GM18907 (cell line): ENCODE data around the gene MED26.
"Not testable (repeated sequence)": the region's sequence is repeated elsewhere in the genome, so short reads cannot be mapped to it uniquely, and the experiment has no call there.

Experiments used
- ATAC-seq: cut with Tn5 transposase; IDR thresholded peaks from one replicate; pipeline ENCODE4 v1.9.1; 2021; ENCODE audit warnings: mild to moderate bottlenecking, moderate library complexity; ENCODE audit not compliant: unreplicated experiment

Gene MED26

DNA sequence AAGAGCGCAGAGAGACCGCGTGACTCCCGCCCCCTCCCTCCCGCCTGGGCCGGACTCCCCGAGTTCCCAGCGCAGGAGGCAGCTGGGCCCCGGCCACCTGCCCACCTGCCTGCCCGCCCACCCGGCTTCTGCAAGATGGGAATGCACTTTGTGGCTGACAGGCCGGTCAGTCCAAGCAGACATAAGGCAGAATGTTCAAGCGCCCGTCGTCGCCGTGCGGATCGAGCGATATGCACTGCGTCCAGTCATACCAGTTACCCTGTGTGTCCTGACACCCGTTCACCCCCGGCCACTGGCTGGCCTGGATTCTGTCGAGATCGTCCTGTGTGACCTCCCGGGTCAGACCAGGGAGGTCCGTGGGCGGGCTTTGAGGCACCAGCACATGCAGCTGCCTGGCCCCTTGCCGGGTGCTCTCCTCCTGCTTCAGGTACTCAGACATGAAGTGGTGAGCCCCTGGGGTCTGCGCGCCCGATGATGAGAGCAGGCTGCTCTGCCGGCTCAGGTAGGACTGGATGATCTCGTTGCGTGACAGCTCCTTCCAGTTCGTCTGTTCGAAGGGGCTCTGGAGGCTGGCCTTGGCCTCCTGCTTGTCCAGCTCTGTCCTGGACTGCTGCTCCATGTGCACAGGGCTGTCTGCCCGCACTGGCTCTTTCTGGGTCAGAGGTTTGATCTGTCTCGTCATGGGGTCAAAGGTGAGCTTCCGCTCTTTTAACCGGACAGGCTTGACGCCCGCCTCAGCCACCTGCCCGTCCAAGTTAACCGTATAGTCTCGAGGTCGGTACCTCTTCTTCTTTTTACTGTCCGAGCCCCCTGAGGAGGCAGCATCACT lies 51.9 kb downstream of the MED26 start:
- no peak for ATAC-seq

DNA sequence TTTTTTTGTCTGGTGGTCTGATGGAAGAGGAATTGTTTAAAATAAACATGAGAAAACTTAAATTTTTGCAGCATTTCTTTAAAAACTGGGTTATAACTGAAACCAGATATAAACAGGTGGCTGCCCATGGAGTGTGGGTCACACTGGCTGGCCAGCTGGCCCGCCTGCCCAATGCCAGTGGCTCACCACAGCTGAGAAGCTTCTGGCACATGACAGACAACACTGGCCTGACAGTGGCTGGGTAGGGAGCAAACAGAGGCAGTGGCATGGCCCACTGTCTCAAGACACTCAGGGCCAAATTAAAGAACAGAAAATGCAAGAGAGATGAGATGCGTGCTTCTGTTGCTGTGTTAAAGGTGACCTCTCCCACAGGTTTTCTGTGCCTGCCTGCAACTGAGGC lies 52.7 kb downstream of the MED26 start:
- no peak for ATAC-seq

DNA sequence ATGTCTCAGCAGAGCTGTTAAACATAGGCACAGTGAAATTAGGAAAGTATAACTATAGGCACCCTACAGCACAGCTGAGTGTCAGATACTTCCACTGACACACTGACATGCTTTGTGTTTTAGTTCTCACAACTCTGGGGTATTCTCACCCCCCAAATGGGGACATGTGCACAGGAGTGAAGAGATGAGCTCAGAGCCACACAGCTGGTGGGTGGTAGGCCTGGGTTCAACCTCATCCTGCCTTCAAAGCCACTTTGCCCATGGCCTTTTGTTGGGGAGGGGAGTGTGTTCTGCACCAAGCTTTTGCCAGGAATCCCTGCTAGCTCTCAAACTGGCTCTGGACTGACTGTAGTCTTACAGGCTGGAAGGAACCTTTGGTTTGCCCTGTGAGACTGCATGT lies 54.1 kb downstream of the MED26 start:
- ATAC-seq, result no peak

DNA sequence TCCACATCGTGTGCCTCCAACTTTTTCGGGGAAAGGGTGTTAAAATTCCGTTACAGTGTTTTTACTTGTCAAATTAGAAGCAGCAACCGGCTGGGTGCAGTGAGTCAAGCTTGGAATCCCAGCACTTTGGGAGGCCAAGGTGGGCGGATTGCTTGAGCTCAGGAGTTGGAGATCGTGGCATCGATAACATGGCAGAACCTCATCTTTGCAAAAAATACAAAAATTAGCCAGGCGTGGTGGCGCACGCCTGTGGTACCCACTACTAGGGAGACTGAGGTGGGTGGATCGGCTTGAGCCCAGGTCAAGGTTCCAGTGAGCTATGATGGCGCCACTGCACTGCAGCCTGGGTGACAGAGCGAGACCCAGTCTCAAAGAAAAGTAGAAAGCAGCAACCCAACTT lies 54.7 kb downstream of the MED26 start:
- ATAC-seq, result no peak

DNA sequence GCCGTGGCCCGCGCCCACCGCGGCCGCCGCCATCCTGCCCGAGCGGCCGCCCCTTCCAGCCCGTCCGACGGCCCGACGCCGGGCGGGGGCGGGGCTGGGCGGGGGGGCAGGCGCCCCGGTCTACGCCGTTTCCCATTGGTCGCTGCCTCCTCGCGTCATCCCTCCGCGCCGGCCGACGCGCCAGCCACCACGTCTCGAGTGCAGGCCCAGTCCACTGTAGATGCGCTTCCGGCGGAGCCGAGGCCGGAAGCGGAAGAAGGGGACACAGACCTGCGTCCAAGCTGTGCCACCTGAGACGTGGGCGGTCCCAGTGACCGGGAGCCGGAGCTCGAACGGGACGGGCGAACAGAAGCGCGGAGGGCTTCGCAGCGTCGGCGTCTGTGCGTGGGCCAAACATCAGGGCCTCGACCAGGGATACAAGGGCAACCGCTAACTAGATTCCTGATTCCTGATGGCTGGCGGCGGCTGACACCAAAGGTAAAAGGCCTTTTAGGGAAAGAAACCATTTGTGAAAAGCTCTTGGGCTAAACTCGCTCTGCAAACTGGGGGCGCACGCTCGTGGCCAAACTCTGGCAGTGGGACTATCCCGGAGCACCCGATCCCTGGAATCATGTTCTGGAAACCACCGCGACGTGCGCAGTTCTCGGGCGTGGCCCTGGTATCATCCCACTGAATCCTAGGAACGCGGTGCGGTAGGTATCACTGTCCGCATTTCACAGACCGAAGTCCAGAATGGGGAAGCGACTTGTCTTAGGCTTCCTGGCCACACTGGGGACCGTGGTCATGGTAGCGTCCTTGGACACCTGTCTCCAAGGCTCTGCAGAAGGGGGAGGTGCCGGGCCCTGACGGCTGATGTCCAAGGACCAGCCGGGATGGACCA lies 55.4 kb downstream of the MED26 start, which contains the start of gene SLC35E1:
SLC35E1 (minus strand) TSS at position 84 of the 880 bp plus-strand sequence; CDS start at position 33, 51 bp downstream.
- ATAC-seq, result peak; percentile 78

DNA sequence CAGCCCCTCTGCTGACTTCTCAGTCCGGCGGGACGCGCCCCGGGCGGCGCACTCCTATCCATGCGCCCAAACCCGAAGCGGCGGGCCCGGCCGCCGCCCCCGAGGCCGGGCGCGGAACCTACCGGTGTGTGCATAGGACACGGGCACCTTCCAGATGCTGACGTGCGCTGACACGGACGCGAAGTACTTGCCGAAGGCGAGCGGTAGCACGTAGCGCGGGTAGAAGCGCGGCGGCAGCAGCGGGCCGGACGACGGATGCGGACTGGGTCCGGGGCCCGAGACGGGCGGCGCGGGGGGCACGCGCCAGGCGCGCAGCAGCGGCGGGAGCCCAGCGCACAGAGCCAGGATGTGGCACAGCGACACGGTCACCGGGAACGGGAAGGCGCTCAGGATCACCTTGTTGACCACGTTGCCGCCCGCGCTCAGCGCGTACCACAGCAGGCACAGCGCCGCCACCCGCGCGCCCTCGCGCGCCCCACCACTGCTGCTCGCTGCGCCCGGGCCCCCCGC lies 56.1 kb downstream of the MED26 start:
- no peak for ATAC-seq

DNA sequence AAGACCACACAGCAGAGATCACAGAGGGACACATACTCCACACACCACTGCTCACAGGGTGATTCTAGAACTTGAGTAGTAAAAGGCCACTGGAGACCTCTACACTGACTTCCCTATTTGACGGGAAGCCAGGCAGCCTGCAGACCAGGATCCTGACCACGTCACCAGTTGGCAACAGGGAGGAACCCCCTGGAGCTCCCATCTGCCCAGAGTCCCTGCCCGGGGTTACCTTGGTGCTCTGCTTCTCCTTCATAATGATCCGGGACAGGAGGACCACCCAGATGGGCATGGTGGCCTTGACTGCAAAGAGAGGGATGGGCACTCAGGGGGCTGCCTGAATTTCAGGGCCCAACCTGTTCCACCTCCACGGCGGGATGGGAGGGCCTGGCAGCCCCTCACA lies 56.7 kb downstream of the MED26 start:
- no peak for ATAC-seq

DNA sequence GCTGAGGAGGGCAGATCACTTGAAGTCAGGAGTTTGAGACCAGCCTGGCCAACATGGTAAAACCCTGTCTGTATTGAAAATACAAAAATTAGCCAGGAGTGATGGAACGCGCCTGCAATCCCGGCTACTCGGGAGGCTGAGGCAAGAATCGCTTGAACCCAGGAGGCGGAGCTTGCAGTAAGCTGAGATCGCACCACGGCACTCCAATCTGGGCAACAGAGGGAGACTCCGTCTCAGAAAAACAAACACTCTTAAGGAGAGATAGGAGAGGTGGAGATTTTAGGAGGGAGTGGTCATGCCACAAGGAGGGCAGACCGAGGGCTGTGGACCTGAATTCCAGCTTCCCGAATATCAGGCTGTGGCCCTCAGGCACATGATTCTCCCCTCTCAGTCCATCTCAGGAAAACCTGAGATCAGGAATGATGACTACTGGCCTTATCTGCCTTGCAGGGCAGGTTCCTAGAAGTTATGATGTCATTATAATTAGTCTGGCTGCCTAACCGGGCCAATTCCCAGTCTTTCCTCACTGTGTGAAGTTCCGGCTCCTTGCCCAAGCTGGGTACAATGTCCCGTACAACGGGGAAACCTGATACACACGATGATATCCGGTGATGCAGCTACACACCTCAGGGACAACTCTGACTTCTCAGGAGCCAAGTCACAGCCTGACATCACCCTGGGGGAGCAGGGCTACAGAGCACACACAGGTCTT lies 58.2 kb downstream of the MED26 start:
- ATAC-seq, result no peak

DNA sequence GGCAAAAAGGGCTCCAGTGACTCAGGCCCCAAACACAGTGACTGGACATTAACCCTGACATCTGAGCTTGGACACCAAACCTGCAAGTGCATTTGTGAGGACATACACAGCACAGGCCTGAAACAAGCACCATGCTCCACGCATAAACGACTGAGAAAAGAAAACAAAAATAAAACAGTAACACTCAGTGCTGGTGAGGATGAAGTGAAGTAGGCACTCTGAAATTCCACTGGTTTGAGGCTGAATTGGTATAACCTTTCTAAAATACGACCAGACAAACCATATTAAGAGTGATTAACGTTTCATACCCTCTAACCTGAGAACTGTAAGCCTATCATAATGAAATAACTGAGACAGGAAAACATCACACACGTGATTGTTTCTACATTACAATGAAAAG lies 61.3 kb downstream of the MED26 start:
- no peak for ATAC-seq

DNA sequence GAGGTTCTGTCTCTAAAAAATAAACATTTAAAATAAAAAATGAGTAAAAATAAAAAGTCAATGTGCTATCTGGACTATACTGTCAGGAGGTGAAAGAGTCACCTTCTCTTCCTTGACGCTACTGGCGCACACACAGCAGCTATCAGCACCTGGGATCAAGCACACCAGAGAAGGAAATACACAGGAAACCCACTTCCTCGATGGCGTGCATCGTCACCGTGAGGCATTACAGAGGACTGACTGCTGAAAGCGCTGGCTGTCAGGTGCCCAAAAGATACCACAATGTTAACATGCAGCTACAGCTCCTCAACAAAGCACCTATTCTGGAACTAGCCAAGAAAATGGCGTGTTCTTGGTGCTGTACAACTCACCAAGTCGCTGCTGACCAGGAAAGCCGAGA lies 61.8 kb downstream of the MED26 start:
- ATAC-seq, result no peak

DNA sequence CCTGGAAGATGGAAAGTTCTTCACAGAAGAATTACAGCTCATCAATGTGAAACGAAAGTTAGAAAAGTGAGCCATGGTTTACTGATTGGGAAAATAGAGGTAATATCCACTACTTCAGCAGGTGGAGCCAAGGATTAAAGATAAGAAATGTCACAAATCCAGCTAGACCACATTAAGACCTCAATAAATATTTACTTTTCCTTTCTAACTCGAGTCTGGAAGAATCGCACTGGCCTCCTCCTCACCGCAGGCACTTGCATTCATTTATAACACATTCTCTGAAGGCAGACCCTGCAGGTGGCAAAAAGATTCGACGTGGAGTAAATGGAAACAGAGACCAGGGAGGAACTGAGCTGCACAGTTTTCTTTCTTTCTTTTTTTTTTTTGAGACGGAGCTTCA lies 63.2 kb downstream of the MED26 start:
- no peak for ATAC-seq

DNA sequence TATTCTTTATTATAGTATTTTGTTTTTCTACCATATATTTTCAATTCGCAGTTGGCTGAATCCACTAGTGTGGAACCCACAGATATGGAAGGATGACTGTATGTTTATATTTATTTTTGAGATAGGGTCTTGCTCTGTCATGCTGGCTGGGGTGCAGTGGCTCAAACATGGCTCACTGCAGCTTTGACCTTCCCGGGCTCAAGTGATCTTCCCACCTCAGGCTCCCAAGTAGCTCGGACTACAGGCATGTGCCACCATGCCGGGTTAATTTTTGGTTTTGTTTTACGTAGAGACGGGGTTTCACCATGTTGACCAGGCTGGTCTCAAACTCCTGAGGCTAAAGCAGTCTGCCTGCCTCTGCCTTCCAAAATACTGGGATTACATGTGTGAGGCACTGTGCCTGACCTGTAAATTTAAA lies 65.4 kb downstream of the MED26 start:
- ATAC-seq, result no peak

DNA sequence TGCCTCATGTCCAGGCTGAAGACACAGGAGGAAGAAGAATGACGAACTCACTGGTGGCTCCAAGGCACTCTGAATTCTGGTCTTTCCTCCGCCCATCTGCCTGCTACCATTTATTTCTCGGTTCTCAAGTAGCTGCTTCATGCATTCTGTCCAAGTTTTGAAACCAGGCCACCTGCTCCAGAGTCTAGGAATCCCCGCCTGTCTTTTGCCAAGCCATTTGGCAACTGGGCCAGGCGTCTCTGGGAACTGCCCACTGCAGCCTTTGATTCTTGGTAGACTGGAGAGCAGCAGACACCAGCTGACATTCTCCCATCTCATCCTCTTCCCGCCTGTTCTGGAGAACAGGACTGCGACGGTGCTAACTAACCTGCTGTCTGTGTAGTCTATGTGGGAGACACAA lies 66.6 kb downstream of the MED26 start:
- ATAC-seq, result no peak

DNA sequence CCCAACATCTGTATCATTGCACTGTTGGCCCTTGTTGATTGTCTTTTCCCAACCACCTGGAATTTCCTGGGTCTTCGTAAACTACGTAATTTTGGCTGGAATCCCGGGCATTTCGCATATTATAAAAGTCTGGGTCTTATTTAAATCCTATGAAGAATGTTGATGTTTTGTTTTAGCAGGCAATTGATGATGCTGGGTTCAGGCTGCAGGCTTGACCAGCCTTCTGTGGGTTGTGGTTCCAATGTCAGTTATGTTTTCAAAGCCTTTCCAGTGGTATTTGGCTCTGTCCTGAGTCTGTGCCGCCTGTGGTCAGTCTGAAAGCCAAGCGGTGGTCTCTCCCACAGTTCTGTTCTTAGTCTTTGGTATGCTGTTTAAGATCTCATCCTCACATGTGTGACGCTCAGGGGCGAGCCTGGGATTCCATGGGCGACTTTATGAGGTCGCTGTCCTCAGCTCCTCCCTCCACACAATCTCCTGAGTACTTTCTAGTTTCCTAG lies 68.2 kb downstream of the MED26 start:
- ATAC-seq, result no peak

DNA sequence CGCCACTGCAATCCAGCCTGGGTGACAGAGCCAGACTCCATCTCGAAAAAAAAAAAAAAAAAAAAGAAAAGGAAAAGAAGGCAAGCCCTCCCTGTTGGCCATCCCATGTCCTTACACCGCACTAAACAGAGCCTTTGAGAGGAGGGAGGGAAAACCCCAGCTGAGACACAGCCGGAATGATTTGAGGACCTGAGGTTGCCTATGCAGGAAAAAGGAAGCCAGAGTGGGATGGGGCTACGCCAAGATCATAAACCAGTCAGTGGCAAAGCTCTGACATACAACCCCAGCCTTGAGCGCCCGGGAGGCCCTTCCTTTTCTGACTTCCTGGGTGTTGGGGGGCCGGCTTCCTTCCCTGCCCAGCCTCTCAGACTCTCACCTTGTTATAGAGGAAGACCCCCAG lies 73.2 kb downstream of the MED26 start:
- ATAC-seq, result no peak

DNA sequence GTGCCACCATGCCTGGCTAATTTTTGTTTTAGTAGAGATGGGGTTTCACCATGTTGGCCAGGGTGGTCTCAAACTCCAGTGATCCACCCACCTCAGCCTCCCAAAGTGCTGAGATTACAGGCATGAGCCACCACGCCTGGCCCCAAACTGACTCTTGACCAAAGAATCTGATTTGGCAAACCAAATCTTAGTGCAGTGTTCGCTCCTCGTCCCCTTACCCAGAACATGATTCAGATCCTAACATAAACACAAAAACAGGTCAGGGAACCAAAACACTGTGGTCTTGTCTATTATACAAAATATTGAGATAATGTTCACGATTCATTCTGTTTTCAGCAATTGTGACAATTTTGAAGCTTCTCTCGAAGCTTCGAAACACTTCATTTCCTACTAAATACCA lies 76.1 kb downstream of the MED26 start:
- ATAC-seq, result not testable (repeated sequence)

DNA sequence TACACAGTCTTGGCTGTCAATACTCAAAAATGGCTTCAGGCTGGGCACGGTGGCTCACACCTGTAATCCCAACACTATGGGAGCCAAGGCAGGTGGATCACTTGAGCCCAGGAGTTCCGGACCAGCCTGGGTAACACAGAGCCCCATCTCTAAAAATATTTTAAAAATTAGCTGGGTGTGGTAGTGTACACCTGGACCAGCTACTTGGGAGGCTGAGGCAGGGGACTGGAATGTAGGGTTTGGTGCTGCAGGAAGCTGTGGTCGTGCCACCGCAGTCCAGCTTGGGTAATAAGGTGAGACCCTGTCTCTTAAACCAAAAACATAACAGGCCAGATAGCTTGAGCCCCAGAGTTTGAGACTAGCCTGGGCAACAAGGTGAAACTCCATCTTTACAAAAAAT lies 79.0 kb downstream of the MED26 start:
- no peak for ATAC-seq

DNA sequence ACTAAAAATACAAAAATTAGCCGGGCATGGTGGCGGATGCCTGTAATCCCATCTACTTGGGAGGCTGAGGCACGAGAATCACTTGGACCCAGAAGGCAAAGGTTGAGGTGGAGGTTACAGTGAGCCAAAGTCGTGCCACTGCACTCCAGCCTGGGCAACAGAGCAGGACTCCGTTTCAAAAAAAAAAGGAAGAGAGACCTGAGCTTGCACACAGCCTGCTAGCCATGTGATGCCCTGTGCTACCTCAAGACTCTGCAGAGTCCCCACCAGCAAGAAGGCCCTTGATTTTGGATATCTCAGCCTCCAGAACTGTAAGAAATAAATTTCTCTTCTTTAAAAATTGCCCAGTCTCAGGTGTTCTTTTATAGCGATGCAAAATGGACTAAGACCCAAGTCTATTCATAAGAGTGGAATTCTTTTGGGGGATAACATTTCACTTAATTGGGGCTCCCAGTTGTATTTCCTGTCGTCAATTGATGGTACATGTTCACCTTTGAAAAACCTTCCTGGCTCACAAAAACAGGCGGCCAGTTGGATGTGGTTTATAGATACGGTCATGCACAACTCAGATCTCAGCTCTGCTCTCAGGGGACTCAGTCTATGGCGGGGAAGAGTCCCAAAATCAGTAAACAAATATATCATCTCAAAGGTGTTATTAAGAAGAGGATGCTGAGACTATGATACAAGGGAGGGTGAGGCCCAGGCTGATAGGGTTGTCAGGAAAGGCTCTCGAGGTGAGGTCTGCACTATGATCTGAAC lies 83.4 kb downstream of the MED26 start:
- ATAC-seq, result no peak

DNA sequence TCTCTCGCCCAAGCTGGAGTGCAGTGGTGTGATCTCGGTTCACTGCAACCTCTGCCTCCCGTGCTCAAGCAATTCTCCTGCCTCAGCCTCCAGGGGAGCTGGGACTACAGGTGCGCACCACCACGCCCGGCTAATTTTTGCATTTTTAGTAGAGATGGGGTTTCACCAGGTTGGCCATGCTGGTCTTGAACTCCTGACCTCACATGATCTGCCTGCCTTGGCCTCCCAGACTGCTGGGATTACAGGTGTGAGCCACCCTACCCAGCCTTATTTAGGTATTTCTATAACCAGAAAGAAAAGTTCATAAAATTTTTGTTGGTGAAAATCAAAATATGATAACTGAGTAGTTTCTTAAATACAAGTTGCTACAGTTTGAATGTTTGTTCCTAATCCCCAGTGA lies 84.3 kb downstream of the MED26 start:
- ATAC-seq, result not testable (repeated sequence)

DNA sequence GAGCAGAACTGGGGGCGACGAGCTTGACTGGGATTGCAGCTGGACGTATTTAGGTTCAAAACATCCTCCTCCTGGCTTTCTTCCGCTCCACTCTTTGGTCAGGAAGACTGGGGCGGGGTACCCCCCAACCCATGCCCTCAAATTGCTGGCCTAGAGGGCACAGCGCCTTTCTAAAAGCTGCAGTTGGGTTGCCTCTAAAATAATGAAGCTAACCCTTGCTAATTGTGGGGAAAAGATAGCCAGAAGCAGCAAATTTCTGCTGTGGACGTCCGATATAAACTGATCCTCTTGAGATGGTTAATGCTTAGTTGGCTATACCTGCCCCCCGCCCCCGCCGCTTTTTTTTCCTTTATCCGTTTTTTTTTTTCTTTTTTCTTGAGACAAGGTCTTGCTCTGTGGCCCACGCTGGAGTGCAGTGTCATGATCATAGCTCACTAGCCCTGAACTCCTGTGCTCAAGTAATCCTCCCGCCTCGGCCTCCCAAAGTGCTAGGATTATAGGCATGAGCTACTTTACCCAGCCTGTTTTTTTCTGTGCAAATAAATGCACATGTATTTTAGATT lies 85.0 kb downstream of the MED26 start:
- no peak for ATAC-seq
